ENCODE results near the gene CDYL. TPM values are rescaled to one million over a fixed set of nuclear protein-coding genes. Genes with fewer than 3 reads are reported as not detected.

Gene CDYL
- total RNA-seq, 1 experiment from 2014 or later: 60.8 TPM

GRCh38 chr6:4895971-4896370 lies 119.8 kb downstream of the CDYL start:
- TF ChIP-seq EZH2 (IDR thresholded peaks at IDR 0.05; ENCODE audit: low read depth): no peak
- TF ChIP-seq, protein P1, sequence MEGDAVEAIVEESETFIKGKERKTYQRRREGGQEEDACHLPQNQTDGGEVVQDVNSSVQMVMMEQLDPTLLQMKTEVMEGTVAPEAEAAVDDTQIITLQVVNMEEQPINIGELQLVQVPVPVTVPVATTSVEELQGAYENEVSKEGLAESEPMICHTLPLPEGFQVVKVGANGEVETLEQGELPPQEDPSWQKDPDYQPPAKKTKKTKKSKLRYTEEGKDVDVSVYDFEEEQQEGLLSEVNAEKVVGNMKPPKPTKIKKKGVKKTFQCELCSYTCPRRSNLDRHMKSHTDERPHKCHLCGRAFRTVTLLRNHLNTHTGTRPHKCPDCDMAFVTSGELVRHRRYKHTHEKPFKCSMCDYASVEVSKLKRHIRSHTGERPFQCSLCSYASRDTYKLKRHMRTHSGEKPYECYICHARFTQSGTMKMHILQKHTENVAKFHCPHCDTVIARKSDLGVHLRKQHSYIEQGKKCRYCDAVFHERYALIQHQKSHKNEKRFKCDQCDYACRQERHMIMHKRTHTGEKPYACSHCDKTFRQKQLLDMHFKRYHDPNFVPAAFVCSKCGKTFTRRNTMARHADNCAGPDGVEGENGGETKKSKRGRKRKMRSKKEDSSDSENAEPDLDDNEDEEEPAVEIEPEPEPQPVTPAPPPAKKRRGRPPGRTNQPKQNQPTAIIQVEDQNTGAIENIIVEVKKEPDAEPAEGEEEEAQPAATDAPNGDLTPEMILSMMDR (conservative IDR thresholded peaks at IDR 0.05): no peak
- H3K27me3 ChIP-seq (ENCODE audit: insufficient read depth, low read depth): no peaks in the 10 kb centered on the region
- H3K36me3 ChIP-seq (ENCODE audit: low read depth): no peaks in the 10 kb centered on the region
- DNase-seq: no peak
- POLR2A ChIA-PET (ENCODE audit: unreplicated experiment): no interaction called here
- H4K20me1 ChIP-seq (ENCODE audit: insufficient read depth): no peaks in the 10 kb centered on the region
- H3K4me2 ChIP-seq: no peak overlapping the region
- intact Hi-C loops (cut with micrococcal nuclease; ENCODE audit: unreplicated experiment): no loop called here
- no peaks in the 10 kb centered on the region for H3K9me3 ChIP-seq (ENCODE audit: insufficient read depth, low read depth)
- BruUV-seq (replicated peaks): no TSS peak
- H3K4me1 ChIP-seq (replicated peaks; ENCODE audit: insufficient read depth): no peaks in the 10 kb centered on the region
- CTCF ChIA-PET: interaction anchor here (0.5 kb wide), 1 partner anchor 107 kb away, joined by 3 read pairs; no protein-coding TSS in a partner anchor
- no peaks in the 10 kb centered on the region; the same call in 1 of the 2 replicates for H3K79me2 ChIP-seq (ENCODE audit: low read depth)
- H2AFZ ChIP-seq: no peak overlapping the region
- H3F3A ChIP-seq (ENCODE audit: insufficient read depth, low read depth): no peaks in the 10 kb centered on the region
- H3K27ac ChIP-seq: no peak overlapping the region
- H3K4me3 ChIP-seq: no peak overlapping the region
- no peaks in the 10 kb centered on the region for H3K9me2 ChIP-seq (ENCODE audit: insufficient read depth)

DNA sequence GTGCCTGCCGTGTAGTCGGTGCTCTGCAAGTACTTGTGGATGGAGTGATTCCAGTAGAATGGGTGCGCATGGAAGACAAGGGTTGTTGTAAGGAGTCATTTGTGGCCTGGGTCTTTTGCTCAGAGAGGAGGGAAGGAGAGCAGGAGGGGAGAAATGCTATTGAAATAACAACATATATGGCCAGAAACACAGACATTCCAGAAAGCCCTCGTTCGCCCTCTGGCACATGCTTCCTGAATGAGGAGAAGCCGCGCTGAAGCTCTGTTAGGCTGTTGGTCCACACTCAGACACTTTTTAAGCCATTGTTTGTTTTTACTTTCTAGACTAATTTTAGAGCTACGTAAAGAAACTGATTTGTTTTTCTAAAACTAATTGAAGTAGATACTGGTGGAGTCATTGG lies 120.2 kb downstream of the CDYL start:
- Histone ChIP-seq H4K20me1 (ENCODE audit: insufficient read depth) (no peaks in the 10 kb centered on the region), H3K9me2 (ENCODE audit: insufficient read depth) (no peaks in the 10 kb centered on the region), H3K27ac (no peak overlapping the region), H3K9me3 (ENCODE audit: insufficient read depth, low read depth) (no peaks in the 10 kb centered on the region), H3F3A (ENCODE audit: insufficient read depth, low read depth) (no peaks in the 10 kb centered on the region), H2AFZ (no peak overlapping the region), H3K4me1 (replicated peaks; ENCODE audit: insufficient read depth) (no peaks in the 10 kb centered on the region), H3K4me2 (no peak overlapping the region), H3K36me3 (ENCODE audit: low read depth) (no peaks in the 10 kb centered on the region), H3K79me2 (ENCODE audit: low read depth) (no peaks in the 10 kb centered on the region; the same call in 1 of the 2 replicates), H3K4me3 (no peak overlapping the region), H3K27me3 (ENCODE audit: insufficient read depth, low read depth) (no peaks in the 10 kb centered on the region)
- intact Hi-C loops (cut with micrococcal nuclease; ENCODE audit: unreplicated experiment): no loop called here
- no TSS peak for BruUV-seq (replicated peaks)
- TF ChIP-seq EZH2 (IDR thresholded peaks at IDR 0.05; ENCODE audit: low read depth): no peak
- TF ChIP-seq, protein P1 (conservative IDR thresholded peaks at IDR 0.05): no peak
- ChIA-PET POLR2A (ENCODE audit: unreplicated experiment) (no interaction called here), CTCF (no interaction called here)
- DNase-seq: no peak

- ChIA-PET CTCF (no interaction called here), POLR2A (ENCODE audit: unreplicated experiment) (no interaction called here)
- Histone ChIP-seq H3K4me1 (replicated peaks; ENCODE audit: insufficient read depth) (no peaks in the 10 kb centered on the region), H3F3A (ENCODE audit: insufficient read depth, low read depth) (no peaks in the 10 kb centered on the region), H3K4me2 (no peak overlapping the region), H3K79me2 (ENCODE audit: low read depth) (no peaks in the 10 kb centered on the region; the same call in 1 of the 2 replicates), H3K27ac (no peak overlapping the region), H4K20me1 (ENCODE audit: insufficient read depth) (no peaks in the 10 kb centered on the region), H2AFZ (no peak overlapping the region), H3K36me3 (ENCODE audit: low read depth) (no peaks in the 10 kb centered on the region), H3K4me3 (no peak overlapping the region), H3K27me3 (ENCODE audit: insufficient read depth, low read depth) (no peaks in the 10 kb centered on the region), H3K9me3 (ENCODE audit: insufficient read depth, low read depth) (no peaks in the 10 kb centered on the region), H3K9me2 (ENCODE audit: insufficient read depth) (no peaks in the 10 kb centered on the region)
- no peak for TF ChIP-seq EZH2 (IDR thresholded peaks at IDR 0.05; ENCODE audit: low read depth)
- intact Hi-C loops (cut with micrococcal nuclease; ENCODE audit: unreplicated experiment): no loop called here
- no TSS peak for BruUV-seq (replicated peaks)
- DNase-seq: no peak
Measured at GRCh38 chr6:4899249-4900034, 123.2 kb downstream of the CDYL start.

Measured in PC-9 (cell line).